ENCODE results near the gene DISP1.

- TF ChIP-seq POLR2AphosphoS5 (IDR thresholded peaks at IDR 0.05; ENCODE audit: borderline replicate concordance, low read depth, low read length) (no peak), EZH2 (IDR thresholded peaks at IDR 0.05) (no peak), FOXP2 (optimal IDR thresholded peaks at IDR 0.05; ENCODE audit: control extremely low read depth, extremely low read length, insufficient read depth) (no peak)
Measured at GRCh38 chr1:222792744-222793143, 22.1 kb upstream of the DISP1 start.
